ENCODE data around the gene HEMGN. TPM values are rescaled to one million over a fixed set of nuclear protein-coding genes. Genes with fewer than 3 reads are reported as not detected.

HEMGN gene
- total RNA-seq, 4 donors from 2014 or later = 0.65 TPM; not detected in 3

GRCh38 chr9:97961361-97961760, 23.4 kb upstream of the HEMGN start:
- no peak for TF ChIP-seq CTCF (IDR thresholded peaks at IDR 0.05; ENCODE audit: low read depth)

DNA sequence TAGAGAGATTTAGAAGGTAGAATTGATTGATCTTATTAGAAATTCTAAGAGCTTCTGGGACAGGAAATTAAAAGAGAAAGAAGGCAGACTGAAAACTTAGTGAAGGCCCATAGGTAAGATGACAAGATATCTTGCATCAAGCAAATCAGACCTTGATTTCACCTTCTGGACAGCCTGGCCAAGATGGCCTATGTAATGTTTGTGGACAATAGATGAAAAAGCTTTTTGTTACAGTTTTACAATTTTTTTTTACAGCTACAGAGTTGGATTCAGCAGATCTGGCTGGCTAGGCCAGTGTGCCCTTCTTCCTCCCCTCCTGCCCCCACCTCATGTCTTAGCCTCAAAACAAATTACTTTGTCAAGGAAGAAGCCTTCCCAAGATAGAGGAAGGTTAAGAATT, 21.6 kb upstream of the HEMGN start:
- no peak for TF ChIP-seq CTCF (IDR thresholded peaks at IDR 0.05; ENCODE audit: low read depth)

- TF ChIP-seq CTCF (IDR thresholded peaks at IDR 0.05; ENCODE audit: low read depth) = no peak
Measured at GRCh38 chr9:97958812-97959511, 21.0 kb upstream of the HEMGN start.

DNA sequence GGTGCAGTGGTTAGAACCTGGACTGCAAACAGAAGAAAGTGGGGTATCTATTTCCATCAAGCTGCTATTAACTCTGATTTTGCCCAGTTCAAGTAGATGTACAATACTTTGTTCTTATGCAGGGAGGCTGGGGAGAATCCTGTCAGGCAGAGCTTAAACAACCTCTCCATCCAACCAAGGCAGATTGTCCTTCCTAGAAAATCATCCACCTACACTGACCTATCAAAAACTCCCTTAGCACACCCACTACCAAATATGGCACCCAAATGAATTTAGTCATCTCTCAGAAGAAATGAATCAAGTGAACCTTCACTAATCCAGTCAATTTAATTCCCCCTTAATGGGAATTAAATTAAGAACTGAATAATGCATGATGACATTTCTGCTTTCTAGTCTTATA, 18.4 kb upstream of the HEMGN start:
- TF ChIP-seq CTCF (IDR thresholded peaks at IDR 0.05; ENCODE audit: low read depth) = no peak

DNA sequence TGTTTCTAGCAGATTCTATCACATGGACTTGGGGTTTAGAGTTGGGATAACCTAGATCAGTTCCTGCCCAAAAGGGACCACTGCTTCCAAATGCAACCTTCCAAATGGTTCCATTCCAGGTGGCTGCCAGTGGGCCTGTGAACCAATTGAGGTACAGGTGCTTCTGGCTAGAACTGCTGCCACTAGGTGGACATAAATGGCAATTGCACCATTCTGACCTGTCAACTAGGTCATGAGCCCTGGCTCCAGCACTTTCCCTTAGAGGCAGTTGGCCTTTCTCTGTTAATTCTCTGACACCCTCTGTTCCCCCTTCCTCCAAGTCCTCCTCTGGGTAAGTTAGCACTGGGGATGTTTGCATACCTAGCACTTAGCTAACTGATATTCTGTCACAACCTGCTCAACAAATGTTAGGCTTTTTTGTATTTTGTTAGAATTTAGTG, 16.6 kb upstream of the HEMGN start:
- no peak for TF ChIP-seq CTCF (IDR thresholded peaks at IDR 0.05; ENCODE audit: low read depth)

GRCh38 chr9:97944612-97945011, 6.6 kb upstream of the HEMGN start:
- no peak for TF ChIP-seq CTCF (IDR thresholded peaks at IDR 0.05; ENCODE audit: low read depth)

DNA sequence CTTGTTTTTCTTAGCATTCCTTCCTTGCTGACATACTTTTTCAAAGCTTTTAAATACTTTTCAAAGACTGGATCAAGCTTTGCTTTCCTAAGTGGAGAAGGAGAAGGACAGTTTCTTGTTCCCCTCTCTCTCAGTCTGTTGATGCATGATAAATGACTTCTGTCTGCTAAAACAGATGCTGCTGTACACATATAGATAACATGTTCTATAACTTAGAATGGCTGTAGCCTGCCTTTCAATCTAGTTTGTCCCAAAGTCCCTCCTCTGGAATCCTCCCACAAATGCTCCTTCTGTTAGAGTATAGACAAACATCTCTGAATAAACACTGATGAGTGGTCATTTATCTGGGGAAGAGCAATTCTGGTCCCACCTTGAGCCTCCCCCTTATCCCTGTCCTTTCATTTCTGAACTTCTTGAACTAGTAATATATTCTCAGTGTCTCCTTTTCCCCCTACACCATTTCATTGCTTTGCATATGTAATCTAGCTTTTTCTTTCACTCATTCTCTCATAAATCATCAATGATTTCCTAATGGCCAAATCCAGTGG, 5.4 kb upstream of the HEMGN start:
- no peak for TF ChIP-seq CTCF (IDR thresholded peaks at IDR 0.05; ENCODE audit: low read depth)

All from subcutaneous adipose tissue (tissue), 4 donors.